ENCODE data around the gene LIME1. TPM values are rescaled to one million over a fixed set of nuclear protein-coding genes. Genes with fewer than 3 reads are reported as not detected.

The LIME1 gene
- total RNA-seq, 2 experiments from 2014 or later, result 149 to 165 TPM

DNA sequence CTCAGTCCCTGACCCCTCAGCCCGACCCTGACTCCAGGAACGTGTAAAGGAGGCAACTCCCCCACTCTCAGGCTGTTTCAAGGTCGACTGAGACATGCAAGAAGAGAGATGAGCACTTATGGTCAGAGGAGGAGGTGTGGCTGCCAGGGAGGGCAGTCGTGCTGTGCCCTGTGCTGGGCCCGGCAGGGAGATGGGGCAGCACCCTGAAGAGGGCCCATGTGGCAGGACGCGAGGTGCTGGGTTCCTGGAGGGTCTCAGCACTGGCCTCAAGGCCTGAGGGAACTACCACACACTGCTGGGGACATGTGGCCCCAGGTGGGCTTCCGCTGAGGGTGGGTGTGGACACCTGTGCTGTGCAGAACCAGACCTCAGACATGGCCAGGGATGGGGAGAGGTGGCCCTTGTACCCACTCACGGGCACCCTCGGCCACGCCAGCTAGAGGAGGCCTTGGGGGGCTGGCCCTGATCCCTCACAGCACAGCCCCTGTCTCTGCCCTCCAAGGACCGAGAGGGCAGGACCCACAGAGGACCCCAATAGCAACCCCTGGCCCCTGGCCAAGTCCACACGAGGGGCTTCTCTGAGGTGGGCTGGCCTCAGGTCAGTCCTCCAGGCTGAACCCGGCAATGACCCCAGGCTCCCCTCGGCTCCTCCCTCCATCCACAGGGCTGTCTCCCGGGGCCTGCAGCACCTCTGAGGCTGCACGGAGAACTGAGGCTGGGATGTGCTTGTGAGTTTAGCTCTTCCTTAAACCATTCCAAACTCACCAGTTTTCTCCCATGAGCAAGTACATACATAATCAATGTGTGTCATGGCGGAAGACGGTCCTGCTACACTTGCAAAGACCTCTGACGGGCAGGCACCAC, 11.8 kb downstream of the LIME1 start:
- Mint-ChIP-seq H3K27me3 (no peaks in the 10 kb centered on the region), H3K4me1 (ENCODE audit: low read depth) (peaks cover 31% of the 10 kb centered on the region), H3K36me3 (ENCODE audit: low read depth) (peaks cover 6% of the 10 kb centered on the region), H3K27ac (peak overlapping the region; percentile 70), H3K9me3 (no peaks in the 10 kb centered on the region), H3K4me3 (peak overlapping the region; percentile 8)
- H3K9me3 ChIP-seq (ENCODE audit: control insufficient read depth in 1 of 2, insufficient read depth in 1 of 2, low read length in 2 of 2), result no peaks in the 10 kb centered on the region
- H3K4me1 ChIP-seq (ENCODE audit: insufficient read depth, low read length), result peaks cover 35% of the 10 kb centered on the region
- H3K27ac ChIP-seq (ENCODE audit: low read depth in 1 of 2, low read length in 2 of 2), result peak overlapping the region in 1 of 2 donors; percentile 13
- H3K36me3 ChIP-seq (ENCODE audit: insufficient read depth, low read length), result peaks cover 5% of the 10 kb centered on the region
- no peaks in the 10 kb centered on the region for H3K27me3 ChIP-seq (ENCODE audit: control insufficient read depth in 1 of 2, insufficient read depth in 2 of 2, low read length in 2 of 2)
- CTCF ChIA-PET, result no interaction called here
- DNase-seq (peak in 1 of 14 experiments; percentile 20), ATAC-seq (ENCODE audit: poor library complexity) (no peak)
- intact Hi-C loops (cut with DNase I, micrococcal nuclease), result no loop called here
- TF ChIP-seq, protein P1, sequence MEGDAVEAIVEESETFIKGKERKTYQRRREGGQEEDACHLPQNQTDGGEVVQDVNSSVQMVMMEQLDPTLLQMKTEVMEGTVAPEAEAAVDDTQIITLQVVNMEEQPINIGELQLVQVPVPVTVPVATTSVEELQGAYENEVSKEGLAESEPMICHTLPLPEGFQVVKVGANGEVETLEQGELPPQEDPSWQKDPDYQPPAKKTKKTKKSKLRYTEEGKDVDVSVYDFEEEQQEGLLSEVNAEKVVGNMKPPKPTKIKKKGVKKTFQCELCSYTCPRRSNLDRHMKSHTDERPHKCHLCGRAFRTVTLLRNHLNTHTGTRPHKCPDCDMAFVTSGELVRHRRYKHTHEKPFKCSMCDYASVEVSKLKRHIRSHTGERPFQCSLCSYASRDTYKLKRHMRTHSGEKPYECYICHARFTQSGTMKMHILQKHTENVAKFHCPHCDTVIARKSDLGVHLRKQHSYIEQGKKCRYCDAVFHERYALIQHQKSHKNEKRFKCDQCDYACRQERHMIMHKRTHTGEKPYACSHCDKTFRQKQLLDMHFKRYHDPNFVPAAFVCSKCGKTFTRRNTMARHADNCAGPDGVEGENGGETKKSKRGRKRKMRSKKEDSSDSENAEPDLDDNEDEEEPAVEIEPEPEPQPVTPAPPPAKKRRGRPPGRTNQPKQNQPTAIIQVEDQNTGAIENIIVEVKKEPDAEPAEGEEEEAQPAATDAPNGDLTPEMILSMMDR (IDR thresholded peaks at IDR 0.05), result no peak
- H3K4me3 ChIP-seq (ENCODE audit: low read length), result no peak overlapping the region
- POLR2A ChIA-PET, result interaction anchor here (4.9 kb wide), 1 partner anchor 10 kb away, joined by 118 read pairs; the partner anchor contains the start of genes LIME1 and SLC2A4RG

- H3K36me3 Mint-ChIP-seq (ENCODE audit: low read depth), result peaks cover under 1% of the 10 kb centered on the region
- H3K9me3 Mint-ChIP-seq, result no peaks in the 10 kb centered on the region
- no peaks in the 10 kb centered on the region for H3K27me3 Mint-ChIP-seq
- ATAC-seq (ENCODE audit: poor library complexity), result no peak
- DNase-seq, result peak in 1 of 14 experiments; percentile 11
- Histone ChIP-seq H3K9me3 (ENCODE audit: control insufficient read depth in 1 of 2, insufficient read depth in 1 of 2, low read length in 2 of 2) (no peaks in the 10 kb centered on the region), H3K36me3 (ENCODE audit: insufficient read depth, low read length) (no peaks in the 10 kb centered on the region), H3K27me3 (ENCODE audit: control insufficient read depth in 1 of 2, insufficient read depth in 2 of 2, low read length in 2 of 2) (no peaks in the 10 kb centered on the region), H3K27ac (ENCODE audit: low read depth in 1 of 2, low read length in 2 of 2) (no peak overlapping the region), H3K4me1 (ENCODE audit: insufficient read depth, low read length) (peaks cover 35% of the 10 kb centered on the region), H3K4me3 (ENCODE audit: low read length) (no peak overlapping the region)
- ChIA-PET POLR2A (interaction anchor here (4.9 kb wide), 1 partner anchor 11 kb away, joined by 118 read pairs; the partner anchor contains the start of genes LIME1 and SLC2A4RG), CTCF (no interaction called here)
- TF ChIP-seq, protein P1 (IDR thresholded peaks at IDR 0.05), result no peak
- peak overlapping the region; percentile 70 for H3K27ac Mint-ChIP-seq
- peak overlapping the region; percentile 8 for H3K4me3 Mint-ChIP-seq
- intact Hi-C loops (cut with DNase I, micrococcal nuclease), result no loop called here
- H3K4me1 Mint-ChIP-seq (ENCODE audit: low read depth), result peaks cover 31% of the 10 kb centered on the region
These were observed 12.4 kb downstream of the LIME1 start for GRCh38 chr20:63748934-63749270.

DNA sequence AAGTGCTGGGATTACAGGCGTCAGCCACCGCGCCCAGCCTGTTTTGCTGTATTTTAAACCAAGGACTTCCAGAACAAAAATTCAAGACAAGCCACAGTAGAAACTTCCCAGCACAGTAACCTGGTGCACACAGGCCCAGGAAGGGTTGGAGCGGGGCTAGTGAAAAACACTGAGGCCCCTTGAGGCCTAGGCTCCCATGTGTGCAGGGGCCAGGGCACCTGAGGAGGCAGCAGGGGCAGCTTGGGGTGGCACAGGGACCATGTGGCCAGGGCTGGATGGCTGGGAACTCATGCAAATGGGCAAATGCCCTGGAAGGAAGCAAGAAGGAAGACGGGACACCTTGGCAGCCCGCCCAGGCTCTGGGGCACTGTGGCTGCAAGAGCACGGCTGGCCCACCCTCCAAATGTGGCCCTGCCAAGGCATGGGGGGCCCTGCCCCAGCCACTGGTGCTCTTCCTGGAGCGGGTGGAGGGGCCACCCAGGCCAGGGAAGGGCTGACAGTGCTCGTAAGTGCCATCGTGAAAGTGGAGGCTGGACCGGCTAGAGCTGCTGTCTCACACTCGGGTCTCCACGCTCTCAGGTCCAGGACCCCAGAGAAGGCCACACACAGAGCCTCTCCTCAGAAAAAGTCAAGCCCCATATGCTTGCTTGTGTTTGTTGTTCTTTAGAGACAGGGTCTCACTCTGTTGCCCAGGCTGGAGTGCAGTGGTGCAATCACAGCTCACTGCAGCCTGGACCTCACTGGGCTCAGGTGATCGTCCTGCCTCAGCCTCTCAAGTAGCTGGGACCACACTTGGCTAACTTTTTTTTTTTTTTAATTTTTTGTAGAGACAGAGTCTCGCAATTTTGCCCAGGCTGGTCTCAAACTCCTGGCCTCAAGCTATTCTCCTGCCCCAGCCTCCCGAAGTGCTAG, 13.4 kb downstream of the LIME1 start:
- Mint-ChIP-seq H3K27me3 (no peaks in the 10 kb centered on the region), H3K4me1 (ENCODE audit: low read depth) (peaks cover 35% of the 10 kb centered on the region), H3K27ac (peak overlapping the region; percentile 49), H3K36me3 (ENCODE audit: low read depth) (no peaks in the 10 kb centered on the region), H3K4me3 (no peak overlapping the region), H3K9me3 (no peaks in the 10 kb centered on the region)
- intact Hi-C loops (cut with DNase I, micrococcal nuclease), result loop anchor here in 1 of 2 experiments (2.0 kb wide), 1 partner anchor 31 kb away; no protein-coding TSS in a partner anchor
- no peak for ATAC-seq (ENCODE audit: poor library complexity)
- ChIA-PET CTCF (interaction anchor here (1.7 to 1.8 kb wide), 2 partner anchors 13 to 43 kb away, joined by 5 to 6 read pairs; partner anchors contain the start of gene LIME1), POLR2A (interaction anchor here (2.6 to 4.9 kb wide), 2 partner anchors 12 to 43 kb away, joined by 18 to 118 read pairs; partner anchors contain the start of genes ARFRP1, LIME1, SLC2A4RG and ZGPAT)
- TF ChIP-seq, protein P1 (IDR thresholded peaks at IDR 0.05), result no peak
- no peaks in the 10 kb centered on the region for H3K9me3 ChIP-seq (ENCODE audit: control insufficient read depth in 1 of 2, insufficient read depth in 1 of 2, low read length in 2 of 2)
- no peak overlapping the region for H3K27ac ChIP-seq (ENCODE audit: low read depth in 1 of 2, low read length in 2 of 2)
- H3K27me3 ChIP-seq (ENCODE audit: control insufficient read depth in 1 of 2, insufficient read depth in 2 of 2, low read length in 2 of 2), result no peaks in the 10 kb centered on the region
- DNase-seq, result peak in 1 of 14 experiments; percentile 18
- peaks cover 35% of the 10 kb centered on the region for H3K4me1 ChIP-seq (ENCODE audit: insufficient read depth, low read length)
- no peaks in the 10 kb centered on the region for H3K36me3 ChIP-seq (ENCODE audit: insufficient read depth, low read length)
- H3K4me3 ChIP-seq (ENCODE audit: low read length), result no peak overlapping the region
